H1 (cell line): ENCODE measurements around the gene ARHGAP22. TPM values are rescaled to one million over a fixed set of nuclear protein-coding genes. Genes with fewer than 3 reads are reported as not detected.

ENCODE experiments used
- CTCF ChIA-PET: fragments of 300-600 bp; sonication (Branson Sonifier 250); formaldehyde crosslinking; loops from one replicate; lab custom pipeline; 2021; ENCODE audit not compliant: partially characterized antibody; lab: Charles Lee
- POLR2A ChIA-PET: fragments of 300-600 bp; sonication (Branson Sonifier 250); formaldehyde crosslinking; loops from one replicate; lab custom pipeline; 2021; ENCODE audit warnings: inconsistent platforms; ENCODE audit not compliant: partially characterized antibody; lab: Charles Lee
- DNase-seq, 2 experiments: peaks; one replicate each; pipeline versions ENCODE4 v3.0.0 to v3.0.0-alpha.2; 2010 to 2022; ENCODE audit warnings: low spot score in 2 of 2, low read depth in 1 of 2, mixed read lengths in 1 of 2
- FAIRE-seq: peaks from 2 replicates; lab custom pipeline; 2011; peaks lifted over from hg19 to GRCh38; lab: Jason Lieb, UNC
- H2AFZ ChIP-seq: 2 replicates; pipeline ENCODE4 v1.8.1; 2012; ENCODE audit warnings: low read length, inconsistent platforms
- H2AK5ac ChIP-seq: 2 replicates; pipeline ENCODE4 v1.6.1; 2013; ENCODE audit warnings: low read depth, low read length
- H2BK120ac ChIP-seq: replicated peaks from 2 replicates; pipeline ENCODE3; 2013; ENCODE audit warnings: low read depth, low read length, inconsistent platforms
- H2BK12ac ChIP-seq: 2 replicates; pipeline ENCODE4 v1.6.1; 2013; ENCODE audit warnings: low read depth, low read length
- H2BK15ac ChIP-seq: 2 replicates; pipeline ENCODE4 v1.6.1; 2013; ENCODE audit warnings: low read length
- H2BK20ac ChIP-seq: 2 replicates; pipeline ENCODE4 v1.6.1; 2013; ENCODE audit warnings: low read length
- H2BK5ac ChIP-seq: 2 replicates; pipeline ENCODE4 v1.6.1; 2013; ENCODE audit warnings: low read depth, low read length
- H3K14ac ChIP-seq: 2 replicates; pipeline ENCODE4 v1.6.1; 2013; ENCODE audit warnings: inconsistent platforms; ENCODE audit not compliant: insufficient read length
- H3K18ac ChIP-seq: 2 replicates; pipeline ENCODE4 v1.6.1; 2013; ENCODE audit warnings: low read length; ENCODE audit errors: extremely low read depth
- H3K23ac ChIP-seq: 2 replicates; pipeline ENCODE4 v1.6.1; 2013; ENCODE audit warnings: inconsistent platforms; ENCODE audit not compliant: insufficient read length
- H3K23me2 ChIP-seq: 2 replicates; pipeline ENCODE4 v1.6.1; 2013; ENCODE audit warnings: low read depth, low read length
- H3K27ac ChIP-seq: 2 replicates; pipeline ENCODE4 v1.6.1; 2011; ENCODE audit warnings: low read depth, low read length, inconsistent platforms
- H3K27me3 ChIP-seq, 4 experiments: replicated peaks in 1 of 4; 1 replicate in 1 of 4; 2 replicates in 3 of 4; pipeline versions ENCODE4 v1.6.1 to v1.8.1; 2011 to 2013; ENCODE audit warnings: low read length in 3 of 4, mild to moderate bottlenecking in 3 of 4, inconsistent platforms in 2 of 4, mixed read lengths in 2 of 4, moderate library complexity in 1 of 4; ENCODE audit not compliant: control insufficient read depth in 3 of 4, insufficient read depth in 3 of 4; ENCODE audit errors: extremely low read depth in 1 of 4
- H3K36me3 ChIP-seq, 4 experiments: 2 replicates each; pipeline versions ENCODE4 v1.6.1 to v1.8.1; 2011 to 2013; ENCODE audit warnings: mild to moderate bottlenecking in 4 of 4, low read length in 3 of 4, moderate library complexity in 2 of 4, control low read depth in 1 of 4, inconsistent platforms in 1 of 4; ENCODE audit not compliant: insufficient read depth in 4 of 4, control insufficient read depth in 2 of 4
- H3K4ac ChIP-seq: replicated peaks from 2 replicates; pipeline ENCODE3; 2013; ENCODE audit warnings: low read length, low read depth, mixed read lengths, inconsistent platforms; ENCODE audit not compliant: insufficient read length
- H3K4me1 ChIP-seq, 4 experiments: replicated peaks in 1 of 4; 1 replicate in 1 of 4; 2 replicates in 3 of 4; pipeline versions ENCODE4 v1.6.1 to v1.8.1; 2011 to 2013; ENCODE audit warnings: low read length in 3 of 4, inconsistent platforms in 2 of 4, mixed read lengths in 1 of 4; ENCODE audit not compliant: insufficient read depth in 4 of 4, control insufficient read depth in 3 of 4
- H3K4me2 ChIP-seq, 2 experiments: 2 replicates each; pipeline versions ENCODE4 v1.6.1 to v1.8.1; 2011 to 2013; ENCODE audit warnings: low read depth in 2 of 2, low read length in 2 of 2, control low read depth in 1 of 2, inconsistent platforms in 1 of 2, mild to moderate bottlenecking in 1 of 2; ENCODE audit not compliant: insufficient read depth in 1 of 2
- H3K4me3 ChIP-seq, 4 experiments: fragments of 200-600, 300-600 bp in 1 of 4; sonication (generic), shearing (Covaris generic), sonication (Bioruptor Twin) in 1 of 4; 2 replicates each; pipeline versions ENCODE4 v1.5.1 to v1.8.1; 2011 to 2016; ENCODE audit warnings: low read length in 4 of 4, low read depth in 3 of 4, control low read depth in 2 of 4, inconsistent platforms in 2 of 4, mild to moderate bottlenecking in 2 of 4, mixed read lengths in 1 of 4, moderate library complexity in 1 of 4; ENCODE audit not compliant: insufficient read depth in 2 of 4; ENCODE audit errors: extremely low read depth in 1 of 4
- H3K56ac ChIP-seq: replicated peaks from 2 replicates; pipeline ENCODE3; 2013; ENCODE audit warnings: low read depth, mild to moderate bottlenecking, mixed read lengths, low read length, inconsistent platforms; ENCODE audit not compliant: insufficient read length
- H3K79me1 ChIP-seq: 2 replicates; pipeline ENCODE4 v1.6.1; 2013; ENCODE audit warnings: low read depth, low read length, control low read depth
- H3K79me2 ChIP-seq, 2 experiments: 2 replicates each; pipeline versions ENCODE4 v1.6.1 to v1.8.1; 2012 to 2013; ENCODE audit warnings: low read length in 2 of 2, mild to moderate bottlenecking in 2 of 2, inconsistent platforms in 1 of 2; ENCODE audit not compliant: insufficient read depth in 2 of 2, control insufficient read depth in 1 of 2
- H3K9ac ChIP-seq, 4 experiments: replicated peaks in 1 of 4; 1 replicate in 1 of 4; 2 replicates in 3 of 4; pipeline versions ENCODE4 v1.6.1 to v1.8.1; 2011 to 2013; ENCODE audit warnings: low read depth in 3 of 4, low read length in 3 of 4, control low read depth in 2 of 4, mild to moderate bottlenecking in 2 of 4, moderate library complexity in 2 of 4, inconsistent platforms in 1 of 4; ENCODE audit errors: extremely low read depth in 1 of 4
- H3K9me3 ChIP-seq, 2 experiments: 2 replicates each; pipeline versions ENCODE4 v1.6.1 to v1.8.1; 2012 to 2013; ENCODE audit warnings: mild to moderate bottlenecking in 2 of 2, moderate library complexity in 2 of 2, control low read depth in 1 of 2, inconsistent platforms in 1 of 2, low read depth in 1 of 2, low read length in 1 of 2, mixed read lengths in 1 of 2; ENCODE audit not compliant: insufficient read depth in 2 of 2
- H4K20me1 ChIP-seq, 2 experiments: replicated peaks in 1 of 2; 2 replicates each; pipeline versions ENCODE3 to v1.8.1; 2011 to 2013; ENCODE audit warnings: inconsistent platforms in 2 of 2, low read length in 2 of 2, mild to moderate bottlenecking in 1 of 2; ENCODE audit not compliant: insufficient read depth in 2 of 2, control insufficient read depth in 1 of 2
- H4K5ac ChIP-seq: 2 replicates; pipeline ENCODE4 v1.6.1; 2013; ENCODE audit warnings: low read length, low read depth, mixed read lengths, inconsistent platforms; ENCODE audit not compliant: insufficient read length
- H4K8ac ChIP-seq: 2 replicates; pipeline ENCODE4 v1.8.0; 2013; ENCODE audit warnings: mild to moderate bottlenecking, moderate library complexity, low read length, inconsistent platforms; ENCODE audit not compliant: insufficient read depth; ENCODE audit errors: extremely low read depth
- H4K91ac ChIP-seq: replicated peaks from 2 replicates; pipeline ENCODE3; 2013; ENCODE audit warnings: low read length, mixed read lengths, inconsistent platforms; ENCODE audit not compliant: insufficient read length
- HDAC2 ChIP-seq, 2 experiments: fragments of 300-600 bp in 1 of 2; sonication (generic) in 1 of 2; IDR thresholded peaks; 2 replicates each; pipeline ENCODE4 v1.6.1; 2011 to 2012; ENCODE audit warnings: low read depth in 2 of 2, low read length in 2 of 2, mild to moderate bottlenecking in 2 of 2, moderate library complexity in 2 of 2, borderline replicate concordance in 1 of 2, inconsistent platforms in 1 of 2
- JUN ChIP-seq: IDR thresholded peaks from 2 replicates; pipeline ENCODE4 v1.6.1; 2011; ENCODE audit warnings: low read depth, mild to moderate bottlenecking, improper control_type of control experiment, low read length
- JUND ChIP-seq: IDR thresholded peaks from 2 replicates; pipeline ENCODE4 v1.6.1; 2011; ENCODE audit warnings: mild to moderate bottlenecking, improper control_type of control experiment, low read length
- KDM4A ChIP-seq: IDR thresholded peaks from one replicate; pipeline ENCODE4 v1.7.1; 2012; ENCODE audit warnings: low read depth, mild to moderate bottlenecking, moderate library complexity, low read length, inconsistent platforms; ENCODE audit not compliant: severe bottlenecking
- SP4 ChIP-seq: IDR thresholded peaks from 2 replicates; pipeline ENCODE4 v1.6.1; 2012; ENCODE audit warnings: low read length, inconsistent platforms
- TAF7 ChIP-seq: optimal IDR thresholded peaks from 2 replicates; pipeline ENCODE3; 2011; ENCODE audit warnings: low read depth, mild to moderate bottlenecking, inconsistent platforms, low read length, moderate library complexity, borderline replicate concordance
- YY1 ChIP-seq: IDR thresholded peaks from 2 replicates; pipeline ENCODE4 v1.6.1; 2011; ENCODE audit warnings: low read depth, mild to moderate bottlenecking, low read length
- ZNF274 ChIP-seq: IDR thresholded peaks from 2 replicates; pipeline ENCODE4 v1.7.0; 2012; ENCODE audit warnings: low read length, borderline replicate concordance; ENCODE audit errors: extremely low read depth
- WGBS, 2 experiments: shearing (Covaris generic) in 1 of 2; methylation state at CpG; one replicate each; pipeline versions ENCODE4 v1.1.6 to v1.1.7; 2013 to 2015; ENCODE audit warnings: low lambda C conversion rate in 2 of 2, mixed read lengths in 2 of 2, inconsistent platforms in 1 of 2, low coverage in 1 of 2, missing lambda C conversion rate in 1 of 2; ENCODE audit not compliant: insufficient replicate concordance in 2 of 2, insufficient coverage in 1 of 2, insufficient read length in 1 of 2; ENCODE audit errors: extremely low coverage in 1 of 2, missing lambda C conversion rate in 1 of 2; 5-methylcytosine and 5-hydroxymethylcytosine counted together
- polyA plus RNA-seq, 7 experiments: library from polyadenylated mRNA; depleted of rRNA in 3 of 7; stranded (reverse) in 5 of 7; unstranded in 2 of 7; fragments of >200 nt in 5 of 7; fragments of 200-250 nt in 2 of 7; gene quantifications; 1 replicate in 5 of 7; 2 replicates in 1 of 7; 4 replicates in 1 of 7; pipeline versions ENCODE4 v1.2.1 to v1.2.3, GENCODE V29; 2011 to 2013; ENCODE audit warnings: missing spikeins in 2 of 7, mixed read lengths in 2 of 7
- total RNA-seq: library from RNA; stranded (reverse); fragmentation: NEBNext Ultra II Directional; extraction: Animal tissue kit (Norgen Biotek cat#: 25700); gene quantifications from 2 replicates; pipeline ENCODE4 v1.2.1, GENCODE V29; 2021

Gene ARHGAP22
- total and polyA plus RNA-seq, 2 of the 8 experiments (the other 6 are each of a cell fraction or from before 2014, with no cell fraction given), result 3.6 to 11.2 TPM

GRCh38 chr10:48620719-48621118 is 15.8 kb upstream of the ARHGAP22 start:
- CTCF ChIA-PET, result interaction anchor here (0.6 to 2.1 kb wide), 5 partner anchors 10 to 37 kb away, joined by 3 to 9 read pairs (median 3); no protein-coding TSS in a partner anchor
- no peak overlapping the region for H2AK5ac ChIP-seq
- no peak overlapping the region for H3K18ac ChIP-seq
- no peak overlapping the region for H3K4ac ChIP-seq
- H2BK15ac ChIP-seq, result no peak overlapping the region
- H3K23ac ChIP-seq, result no peak overlapping the region
- no peak overlapping the region for H3K4me3 ChIP-seq
- no peak overlapping the region for H4K8ac ChIP-seq
- 0 out of 2 replicates have a peak, but pooled peaks cover 2% of the 10 kb centered on the region for H3K23me2 ChIP-seq
- WGBS, 2 experiments, result 93% methylated on average over 2 of the region's 2 CpGs; no CpG with 5 or more reads in 1 of the 2 experiments
- H3K36me3 ChIP-seq, result no peaks in the 10 kb centered on the region
- H3K9ac ChIP-seq, result no peak overlapping the region
- no peak overlapping the region for H4K91ac ChIP-seq
- no peak for FAIRE-seq
- no peak overlapping the region for H2BK5ac ChIP-seq
- H2AFZ ChIP-seq, result no peak overlapping the region
- H3K14ac ChIP-seq, result no peak overlapping the region
- no peaks in the 10 kb centered on the region for H3K4me1 ChIP-seq
- no peaks in the 10 kb centered on the region for H3K79me2 ChIP-seq
- H3K79me1 ChIP-seq, result no peaks in the 10 kb centered on the region
- H3K56ac ChIP-seq, result no peak overlapping the region
- DNase-seq, result no peak
- H2BK120ac ChIP-seq, result no peak overlapping the region
- H4K20me1 ChIP-seq, result no peaks in the 10 kb centered on the region
- H3K4me2 ChIP-seq, result no peak overlapping the region
- no peak overlapping the region for H4K5ac ChIP-seq
- H3K27me3 ChIP-seq, result no peaks in the 10 kb centered on the region
- no peak overlapping the region for H3K27ac ChIP-seq
- POLR2A ChIA-PET, result no interaction called here
- no peak for TF ChIP-seq KDM4A
- TF ChIP-seq YY1, result no peak
- no peak for TF ChIP-seq ZNF274
- no peak for TF ChIP-seq SP4
- no peak for TF ChIP-seq HDAC2 (IDR thresholded peaks at IDR 0.05; ENCODE audit: borderline replicate concordance in 1 of 2, low read depth in 2 of 2, low read length in 2 of 2)
- TF ChIP-seq JUN, result no peak
- TF ChIP-seq JUND, result no peak
- TF ChIP-seq TAF7, result no peak
- H2BK12ac ChIP-seq, result no peak overlapping the region
- no peak overlapping the region for H2BK20ac ChIP-seq
- H3K9me3 ChIP-seq, result no peaks in the 10 kb centered on the region
